A549 (cell line): ENCODE data around the gene DDN. TPM values are rescaled to one million over a fixed set of nuclear protein-coding genes. Genes with fewer than 3 reads are reported as not detected.

Experiments used
- ATAC-seq, 2 experiments: fragments of 200-7000 bp in 1 of 2; fragments of >200 bp in 1 of 2; cut with Nextera tagmentation in 1 of 2; cut with Tn5 transposase in 1 of 2; 3 replicates each; pipeline versions ENCODE4 v1.8.0 to v1.9.1; 2018 to 2020; ENCODE audit warnings: mild to moderate bottlenecking in 1 of 2, moderate library complexity in 1 of 2
- CTCF ChIA-PET: fragments of 300-600 bp; sonication (Branson Sonifier 250); formaldehyde crosslinking; extraction: SDS; loops from one replicate; lab custom pipeline; 2021; ENCODE audit warnings: antibody characterized with exemption, inconsistent platforms; lab: Yijun Ruan, JAX
- POLR2A ChIA-PET: fragments of 350-600 bp; formaldehyde crosslinking; extraction: SDS; loops from one replicate; lab custom pipeline; 2021; ENCODE audit warnings: antibody characterized with exemption, inconsistent platforms; lab: Yijun Ruan, JAX
- DNase-seq, 2 experiments: peaks; one replicate each; pipeline versions ENCODE4 v3.0.0 to v3.0.0-alpha.2; 2011 to 2016; ENCODE audit warnings: low read depth in 1 of 2, low spot score in 1 of 2
- FAIRE-seq: peaks from 2 replicates; lab custom pipeline; 2011; peaks lifted over from hg19 to GRCh38; lab: Jason Lieb, UNC
- H3K27ac ChIP-seq, 2 experiments: fragments of >200 bp; sonication (Bioruptor Twin); formaldehyde crosslinking; 3 replicates each; pipeline ENCODE4 v1.5.1; 2016 to 2017
- H3K4me1 ChIP-seq: fragments of >200 bp; sonication (Bioruptor Twin); formaldehyde crosslinking; 3 replicates; pipeline ENCODE4 v1.6.1; 2016
- H3K4me2 ChIP-seq: fragments of >200 bp; sonication (Bioruptor Twin); formaldehyde crosslinking; 3 replicates; pipeline ENCODE4 v1.6.1; 2016
- H3K4me3 ChIP-seq: fragments of >200 bp; sonication (Bioruptor Twin); formaldehyde crosslinking; 3 replicates; pipeline ENCODE4 v1.5.1; 2016
- H3K9me3 ChIP-seq: fragments of >200 bp; sonication (Bioruptor Twin); formaldehyde crosslinking; 3 replicates; pipeline ENCODE4 v1.6.1; 2016
- CBX2 ChIP-seq: fragments of 200-600 bp; sonication (generic); IDR thresholded peaks from 2 replicates; pipeline ENCODE4 v1.6.1; 2016; ENCODE audit warnings: low read depth, mild to moderate bottlenecking, borderline replicate concordance
- CEBPB ChIP-seq, 2 experiments: fragments of >200 bp in 1 of 2; sonication (Bioruptor Twin) in 1 of 2; formaldehyde crosslinking in 1 of 2; IDR thresholded peaks; 2 replicates each; pipeline ENCODE4 v1.6.1; 2012 to 2016
- CHD2 ChIP-seq: fragments of 150-350 bp; IDR thresholded peaks from 2 replicates; pipeline ENCODE4 v1.6.1; 2014; ENCODE audit warnings: low read length; ENCODE audit not compliant: partially characterized antibody
- ESRRA ChIP-seq: fragments of 150-350 bp; IDR thresholded peaks from 2 replicates; pipeline ENCODE4 v1.6.1; 2014; ENCODE audit warnings: mild to moderate bottlenecking, low read length, borderline replicate concordance
- HES2 ChIP-seq: fragments of >200 bp; sonication (Bioruptor Twin); formaldehyde crosslinking; IDR thresholded peaks from 2 replicates; pipeline ENCODE4 v1.6.1; 2016
- HOXB13 ChIP-seq: fragments of 250-450 bp; sonication (Bioruptor Pico); IDR thresholded peaks from 2 replicates; pipeline ENCODE4 v1.5.0; 2020; ENCODE audit warnings: low read depth, mild to moderate bottlenecking, moderate library complexity
- JUNB ChIP-seq: fragments of >200 bp; sonication (Bioruptor Twin); formaldehyde crosslinking; IDR thresholded peaks from 2 replicates; pipeline ENCODE4 v1.6.1; 2016
- KDM1A ChIP-seq: fragments of 200-600 bp; sonication (generic); IDR thresholded peaks from 2 replicates; pipeline ENCODE4 v1.6.1; 2016; ENCODE audit warnings: low read depth, mild to moderate bottlenecking
- MAFK ChIP-seq: fragments of 450-650 bp; IDR thresholded peaks from 2 replicates; pipeline ENCODE4 v1.6.1; 2014; ENCODE audit not compliant: partially characterized antibody
- MAZ ChIP-seq: fragments of 150-350 bp; IDR thresholded peaks from 2 replicates; pipeline ENCODE4 v1.6.1; 2014; ENCODE audit warnings: antibody characterized with exemption, low read depth, low read length, borderline replicate concordance
- NR3C1 ChIP-seq: fragments of >200 bp; sonication (Bioruptor Twin); formaldehyde crosslinking; IDR thresholded peaks from 3 replicates; pipeline ENCODE4 v1.6.1; 2017
- PBX3 ChIP-seq: IDR thresholded peaks from 2 replicates; pipeline ENCODE4 v1.6.1; 2012
- PHF8 ChIP-seq: fragments of 200-600 bp; sonication (generic); IDR thresholded peaks from 2 replicates; pipeline ENCODE4 v1.6.1; 2016; ENCODE audit warnings: low read depth, mild to moderate bottlenecking, antibody characterized with exemption, moderate library complexity, borderline replicate concordance
- POLR2A ChIP-seq: IDR thresholded peaks from 2 replicates; pipeline ENCODE4 v1.6.1; 2012; ENCODE audit warnings: mild to moderate bottlenecking, low read length
- RARB ChIP-seq: fragments of 250-450 bp; sonication (Bioruptor Pico); IDR thresholded peaks from 2 replicates; pipeline ENCODE4 v1.8.0; 2021; ENCODE audit warnings: mild to moderate bottlenecking, moderate library complexity
- RCOR1 ChIP-seq: fragments of 150-350 bp; IDR thresholded peaks from 2 replicates; pipeline ENCODE4 v1.6.1; 2014; ENCODE audit warnings: antibody characterized with exemption, low read length, low read depth
- SREBF2 ChIP-seq: fragments of 450-650 bp; IDR thresholded peaks from 2 replicates; pipeline ENCODE4 v1.6.1; 2014; ENCODE audit warnings: mild to moderate bottlenecking, moderate library complexity
- ZC3H11A ChIP-seq: fragments of 450-650 bp; IDR thresholded peaks from 2 replicates; pipeline ENCODE4 v1.6.1; 2014; ENCODE audit warnings: antibody characterized with exemption, mild to moderate bottlenecking
- ZNF302 ChIP-seq: fragments of 250-450 bp; sonication (Bioruptor Pico); IDR thresholded peaks from 2 replicates; pipeline ENCODE4 v1.9.0; 2021; ENCODE audit warnings: inconsistent platforms, mild to moderate bottlenecking, moderate library complexity
- ZSCAN20 ChIP-seq: fragments of 250-450 bp; sonication (Bioruptor Pico); IDR thresholded peaks from 2 replicates; pipeline ENCODE4 v1.8.0; 2022; ENCODE audit warnings: mild to moderate bottlenecking, moderate library complexity
- WGBS: methylation state at CpG from one replicate; pipeline ENCODE4 v1.1.6; 2017; ENCODE audit errors: missing lambda C conversion rate; 5-methylcytosine and 5-hydroxymethylcytosine counted together
- polyA plus RNA-seq, 4 experiments: library from polyadenylated mRNA; depleted of rRNA in 3 of 4; stranded (reverse); fragments of >200 nt; fragmentation: RNase III in 1 of 4; extraction: RNeasy Plus Mini Kit Qiagen cat#74134 plus additional on column Dnase treatment in 1 of 4; gene quantifications; 2 replicates in 3 of 4; 3 replicates in 1 of 4; pipeline ENCODE4 v1.2.3, GENCODE V29; 2011 to 2017
- TF ChIP-seq, protein P1 (sequence below): fragments of 450-650 bp; IDR thresholded peaks from 2 replicates; pipeline ENCODE4 v1.6.1; 2014; ENCODE audit warnings: antibody characterized with exemption
- TF ChIP-seq, protein P2 (sequence below): IDR thresholded peaks from 2 replicates; pipeline ENCODE4 v1.6.1; 2012; ENCODE audit warnings: low read depth, borderline replicate concordance
- TF ChIP-seq, protein P3 (sequence below): fragments of >200 bp; sonication (Bioruptor Twin); formaldehyde crosslinking; IDR thresholded peaks from 3 replicates; pipeline ENCODE4 v1.6.1; 2016

The DDN gene
- polyA plus RNA-seq, 2 of the 4 experiments (the other 2 are of a cell fraction), result 0.12 to 0.50 TPM

DNA sequence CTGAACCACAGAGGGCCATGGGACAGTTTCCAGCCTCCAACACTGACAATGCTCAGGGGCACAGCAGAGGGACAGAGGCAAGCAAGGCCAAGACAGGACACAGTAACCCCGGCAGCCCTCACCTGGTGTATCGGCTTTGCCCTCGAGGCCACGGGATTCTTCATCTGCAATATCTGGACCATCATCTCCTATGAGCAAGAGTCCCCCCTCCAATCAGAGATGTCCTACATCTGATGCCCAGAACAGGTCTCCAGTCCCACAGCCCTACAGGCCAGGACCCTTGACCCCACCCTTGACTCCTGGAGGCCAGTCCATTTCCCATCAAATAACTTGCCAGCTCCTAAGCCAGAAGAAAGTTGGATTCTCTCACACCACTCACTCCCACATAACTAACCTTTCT lies 44.1 kb upstream of the DDN start:
- ChIA-PET CTCF (interaction anchor here (0.7 to 3.8 kb wide), 19 partner anchors 9 to 206 kb away, joined by 3 to 34 read pairs (median 5); no protein-coding TSS in a partner anchor), POLR2A (no interaction called here)

DNA sequence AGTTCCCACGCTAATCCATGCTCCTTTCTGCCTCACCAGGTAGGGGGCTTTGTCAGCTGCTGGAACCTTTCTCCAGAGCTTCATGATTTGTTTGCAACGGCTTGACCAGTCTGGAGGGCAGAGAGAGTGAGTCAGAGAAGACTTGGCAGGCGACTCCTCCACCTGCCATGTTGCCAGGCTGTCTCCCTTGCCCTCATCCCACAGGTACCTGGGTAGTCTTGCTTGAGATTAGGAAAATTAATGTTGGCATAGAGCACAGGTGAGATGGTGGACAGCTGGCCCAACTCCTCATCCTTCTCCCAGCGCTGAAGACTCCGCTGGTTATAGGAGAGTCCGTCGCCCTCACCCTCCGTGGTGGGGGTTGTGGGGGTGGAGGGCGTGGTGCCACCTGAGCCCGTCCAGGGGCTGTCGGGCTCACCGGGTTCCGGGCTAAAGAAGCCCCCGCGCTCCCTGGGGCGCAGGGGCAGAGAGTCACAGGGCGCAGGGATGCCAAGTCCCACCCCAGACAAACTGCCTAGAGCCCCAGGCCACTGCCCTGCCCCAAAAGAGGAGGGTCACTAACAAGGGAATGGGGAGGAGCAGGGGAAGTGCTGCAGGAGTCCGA lies 42.8 kb upstream of the DDN start:
- POLR2A ChIA-PET, result no interaction called here
- CTCF ChIA-PET, result interaction anchor here (1.0 to 3.8 kb wide), 9 partner anchors 11 to 51 kb away, joined by 3 to 34 read pairs (median 9); no protein-coding TSS in a partner anchor
- WGBS, result 87% methylated on average over 15 of the region's 18 CpGs
- ATAC-seq (peak in 1 of 2 experiments; percentile 9; a peak in 2 of 6 replicates), FAIRE-seq (no peak), DNase-seq (no peak)
- TF ChIP-seq NR3C1, result no peak
- no peak for TF ChIP-seq ZC3H11A
- TF ChIP-seq, protein P1, sequence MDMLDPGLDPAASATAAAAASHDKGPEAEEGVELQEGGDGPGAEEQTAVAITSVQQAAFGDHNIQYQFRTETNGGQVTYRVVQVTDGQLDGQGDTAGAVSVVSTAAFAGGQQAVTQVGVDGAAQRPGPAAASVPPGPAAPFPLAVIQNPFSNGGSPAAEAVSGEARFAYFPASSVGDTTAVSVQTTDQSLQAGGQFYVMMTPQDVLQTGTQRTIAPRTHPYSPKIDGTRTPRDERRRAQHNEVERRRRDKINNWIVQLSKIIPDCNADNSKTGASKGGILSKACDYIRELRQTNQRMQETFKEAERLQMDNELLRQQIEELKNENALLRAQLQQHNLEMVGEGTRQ, result no peak
- TF ChIP-seq ZNF302 (CRISPR knock-in tag), result no peak
- TF ChIP-seq, protein P2, sequence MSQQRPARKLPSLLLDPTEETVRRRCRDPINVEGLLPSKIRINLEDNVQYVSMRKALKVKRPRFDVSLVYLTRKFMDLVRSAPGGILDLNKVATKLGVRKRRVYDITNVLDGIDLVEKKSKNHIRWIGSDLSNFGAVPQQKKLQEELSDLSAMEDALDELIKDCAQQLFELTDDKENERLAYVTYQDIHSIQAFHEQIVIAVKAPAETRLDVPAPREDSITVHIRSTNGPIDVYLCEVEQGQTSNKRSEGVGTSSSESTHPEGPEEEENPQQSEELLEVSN, result no peak
- TF ChIP-seq RCOR1, result no peak
- TF ChIP-seq HOXB13, result no peak
- TF ChIP-seq PHF8, result no peak
- Histone ChIP-seq H3K4me1 (no peaks in the 10 kb centered on the region), H3K9me3 (no peaks in the 10 kb centered on the region), H3K27ac (no peak overlapping the region), H3K4me2 (no peak overlapping the region), H3K4me3 (no peak overlapping the region)

More for the DNA sequence above, 44.1 kb upstream of the DDN start:
- TF ChIP-seq CBX2, result no peak
- TF ChIP-seq HES2, result no peak
- no peak for TF ChIP-seq RARB (CRISPR knock-in tag)
- TF ChIP-seq, protein P3, sequence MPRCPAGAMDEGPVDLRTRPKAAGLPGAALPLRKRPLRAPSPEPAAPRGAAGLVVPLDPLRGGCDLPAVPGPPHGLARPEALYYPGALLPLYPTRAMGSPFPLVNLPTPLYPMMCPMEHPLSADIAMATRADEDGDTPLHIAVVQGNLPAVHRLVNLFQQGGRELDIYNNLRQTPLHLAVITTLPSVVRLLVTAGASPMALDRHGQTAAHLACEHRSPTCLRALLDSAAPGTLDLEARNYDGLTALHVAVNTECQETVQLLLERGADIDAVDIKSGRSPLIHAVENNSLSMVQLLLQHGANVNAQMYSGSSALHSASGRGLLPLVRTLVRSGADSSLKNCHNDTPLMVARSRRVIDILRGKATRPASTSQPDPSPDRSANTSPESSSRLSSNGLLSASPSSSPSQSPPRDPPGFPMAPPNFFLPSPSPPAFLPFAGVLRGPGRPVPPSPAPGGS, result no peak
- TF ChIP-seq ZSCAN20, result no peak
- no peak for TF ChIP-seq PBX3
- TF ChIP-seq ZNF302 (CRISPR knock-in tag), result no peak
- TF ChIP-seq ESRRA, result no peak
- no peak for TF ChIP-seq SREBF2
- TF ChIP-seq POLR2A, result no peak
- no peak for TF ChIP-seq MAFK
- no peak for TF ChIP-seq KDM1A
- no peak for TF ChIP-seq JUNB
- TF ChIP-seq CEBPB (IDR thresholded peaks at IDR 0.05), result no peak
- no peak for TF ChIP-seq CHD2
- TF ChIP-seq RCOR1, result no peak
- no peak for TF ChIP-seq MAZ
- 100% methylated on average over 3 of the region's 4 CpGs for WGBS
- DNase-seq (no peak), FAIRE-seq (no peak), ATAC-seq (no peak)
- Histone ChIP-seq H3K4me3 (no peak overlapping the region), H3K4me1 (no peaks in the 10 kb centered on the region), H3K9me3 (no peaks in the 10 kb centered on the region), H3K27ac (no peak overlapping the region), H3K4me2 (no peak overlapping the region)
